HepG2 (cell line): Measurements from ENCODE around the gene TOR4A. TPM values are rescaled to one million over a fixed set of nuclear protein-coding genes. Genes with fewer than 3 reads are reported as not detected.

Experiments
- CERS6 ChIP-seq: sonication (generic); formaldehyde crosslinking; IDR thresholded peaks from 2 replicates; pipeline ENCODE4 v1.5.0; 2020; ENCODE audit warnings: missing genetic modification reagents
- DR1 ChIP-seq: sonication (generic); formaldehyde crosslinking; IDR thresholded peaks from 2 replicates; pipeline ENCODE4 v1.8.0; 2021; ENCODE audit warnings: mild to moderate bottlenecking, missing genetic modification reagents, inconsistent platforms
- E2F5 ChIP-seq: sonication (generic); formaldehyde crosslinking; conservative IDR thresholded peaks from 2 replicates; pipeline ENCODE4 v1.4.0; 2020; ENCODE audit warnings: missing genetic modification reagents
- GMEB2 ChIP-seq: IDR thresholded peaks from 2 replicates; pipeline ENCODE4 v1.6.1; 2016; ENCODE audit warnings: missing biosample characterization, missing genetic modification reagents, low read depth
- HMGA1 ChIP-seq: sonication (generic); formaldehyde crosslinking; conservative IDR thresholded peaks from 2 replicates; pipeline ENCODE4 v1.4.0; 2020; ENCODE audit warnings: missing genetic modification reagents
- HOXA5 ChIP-seq: sonication (generic); formaldehyde crosslinking; IDR thresholded peaks from 2 replicates; pipeline ENCODE4 v1.4.0; 2020; ENCODE audit warnings: missing genetic modification reagents
- KDM4B ChIP-seq: sonication (generic); formaldehyde crosslinking; IDR thresholded peaks from 2 replicates; pipeline ENCODE4 v1.4.0; 2020; ENCODE audit warnings: missing genetic modification reagents
- MZF1 ChIP-seq: sonication (generic); formaldehyde crosslinking; IDR thresholded peaks from 2 replicates; pipeline ENCODE4 v1.8.1; 2023; ENCODE audit warnings: mild to moderate bottlenecking, missing genetic modification reagents, borderline replicate concordance
- PRDM15 ChIP-seq: sonication (generic); formaldehyde crosslinking; IDR thresholded peaks from 2 replicates; pipeline ENCODE4 v1.4.0; 2020; ENCODE audit warnings: missing genetic modification reagents
- SP1 ChIP-seq, 2 experiments: fragments of 450-650 bp in 1 of 2; sonication (generic) in 1 of 2; formaldehyde crosslinking in 1 of 2; IDR thresholded peaks; 2 replicates each; pipeline versions ENCODE4 v1.4.0 to v1.6.1; 2016 to 2020; ENCODE audit warnings: missing genetic modification reagents in 1 of 2
- SRF ChIP-seq: IDR thresholded peaks from 2 replicates; pipeline ENCODE4 v1.6.1; 2011; ENCODE audit warnings: mild to moderate bottlenecking, low read depth, low read length, moderate library complexity
- SRSF4 ChIP-seq: fragments of 200-400 bp; formaldehyde crosslinking; IDR thresholded peaks from one replicate; pipeline ENCODE4 v1.6.1; 2018; ENCODE audit warnings: mild to moderate bottlenecking, low read depth, low read length, moderate library complexity; ENCODE audit not compliant: poor library complexity, severe bottlenecking
- STAT6 ChIP-seq: sonication (generic); formaldehyde crosslinking; IDR thresholded peaks from 2 replicates; pipeline ENCODE4 v1.4.0; 2020; ENCODE audit warnings: missing genetic modification reagents, mild to moderate bottlenecking, borderline replicate concordance
- TARDBP ChIP-seq: sonication (generic); formaldehyde crosslinking; IDR thresholded peaks from 2 replicates; pipeline ENCODE4 v1.8.0; 2022; ENCODE audit warnings: mild to moderate bottlenecking, missing genetic modification reagents
- ZNF124 ChIP-seq: sonication (generic); formaldehyde crosslinking; IDR thresholded peaks from 2 replicates; pipeline ENCODE4 v1.4.0; 2020; ENCODE audit warnings: missing genetic modification reagents
- ZNF207 ChIP-seq: fragments of 450-650 bp; IDR thresholded peaks from 2 replicates; pipeline ENCODE4 v1.6.1; 2016; ENCODE audit warnings: antibody characterized with exemption, borderline replicate concordance
- ZNF280B ChIP-seq: sonication (generic); formaldehyde crosslinking; IDR thresholded peaks from 2 replicates; pipeline ENCODE4 v1.5.0; 2020; ENCODE audit warnings: missing genetic modification reagents, mild to moderate bottlenecking, borderline replicate concordance
- ZNF563 ChIP-seq: sonication (generic); formaldehyde crosslinking; IDR thresholded peaks from 2 replicates; pipeline ENCODE4 v1.8.0; 2022; ENCODE audit warnings: mild to moderate bottlenecking, moderate library complexity, missing genetic modification reagents
- ZNF576 ChIP-seq: sonication (generic); formaldehyde crosslinking; IDR thresholded peaks from 2 replicates; pipeline ENCODE4 v1.4.0; 2020; ENCODE audit warnings: mild to moderate bottlenecking, missing genetic modification reagents
- polyA plus RNA-seq, 8 experiments: library from polyadenylated mRNA; depleted of rRNA in 3 of 8; stranded (reverse) in 7 of 8; unstranded in 1 of 8; fragments of >200 nt; fragmentation: Illumina TruSeq in 4 of 8; extraction: Trizol in 4 of 8; gene quantifications; 2 replicates each; pipeline versions ENCODE4 v1.2.1 to v1.2.3, GENCODE V29; 2011 to 2016; ENCODE audit warnings: low read depth in 4 of 8, missing spikeins in 1 of 8, mixed read lengths in 1 of 8; ENCODE audit not compliant: insufficient read depth in 1 of 8
- total RNA-seq, 5 experiments: library from RNA; depleted of rRNA; stranded (reverse); fragments of >200 nt; fragmentation: Illumina TruSeq; extraction: Trizol; gene quantifications; 2 replicates each; pipeline ENCODE4 v1.2.3, GENCODE V29; 2016; ENCODE audit warnings: low read depth in 1 of 5

Gene TOR4A
- total and polyA plus RNA-seq, 2 of the 13 experiments (the other 11 are each of a cell fraction or from before 2014, with no cell fraction given): 11.1 to 14.2 TPM

GRCh38 chr9:137302118-137302448, 24.6 kb downstream of the TOR4A start, which contains the start of gene NRARP (continued):
- no peak for TF ChIP-seq CERS6 (CRISPR knock-in tag)
- TF ChIP-seq KDM4B (CRISPR knock-in tag): no peak
- TF ChIP-seq TARDBP: no peak
- TF ChIP-seq SP1 (IDR thresholded peaks at IDR 0.05): no peak
- peak; percentile 53 for TF ChIP-seq SP1 (CRISPR knock-in tag; IDR thresholded peaks at IDR 0.05)
- no peak for TF ChIP-seq ZNF563 (CRISPR knock-in tag)
- no peak for TF ChIP-seq GMEB2
- no peak for TF ChIP-seq STAT6 (CRISPR knock-in tag)
- TF ChIP-seq E2F5 (CRISPR knock-in tag): no peak
- TF ChIP-seq DR1 (CRISPR knock-in tag): no peak
- TF ChIP-seq PRDM15 (CRISPR knock-in tag): no peak
- TF ChIP-seq ZNF576: no peak
- TF ChIP-seq ZNF124 (CRISPR knock-in tag): no peak
- no peak for TF ChIP-seq ZNF207
- TF ChIP-seq SRSF4: no peak
- TF ChIP-seq SRF: no peak
- no peak for TF ChIP-seq HOXA5
- TF ChIP-seq ZNF280B (CRISPR knock-in tag): no peak
- TF ChIP-seq HMGA1 (CRISPR knock-in tag): no peak
- no peak for TF ChIP-seq MZF1 (CRISPR knock-in tag)
